Ectodermal cell (in vitro differentiated cells): ENCODE measurements around the gene KRTAP5-4.

Experiments
- H3K27ac ChIP-seq: 2 replicates; pipeline ENCODE4 v1.7.0; 2013; ENCODE audit warnings: mild to moderate bottlenecking, low read depth, low read length; ENCODE audit not compliant: insufficient read depth, poor library complexity, severe bottlenecking
- H3K27me3 ChIP-seq: 2 replicates; pipeline ENCODE4 v1.7.0; 2013; ENCODE audit warnings: mild to moderate bottlenecking, low read length; ENCODE audit not compliant: insufficient read depth, control insufficient read depth, poor library complexity, severe bottlenecking
- H3K36me3 ChIP-seq: one replicate; pipeline ENCODE4 v1.7.0; 2013; ENCODE audit warnings: low read length; ENCODE audit not compliant: control insufficient read depth, insufficient read depth
- H3K4me1 ChIP-seq: one replicate; pipeline ENCODE4 v1.7.0; 2013; ENCODE audit warnings: low read length; ENCODE audit not compliant: control insufficient read depth, insufficient read depth
- H3K4me3 ChIP-seq: 2 replicates; pipeline ENCODE4 v1.7.0; 2013; ENCODE audit warnings: low read depth, low read length, control low read depth; ENCODE audit not compliant: insufficient read depth
- H3K9me3 ChIP-seq: 2 replicates; pipeline ENCODE4 v1.7.0; 2013; ENCODE audit warnings: mild to moderate bottlenecking, low read length, moderate library complexity; ENCODE audit not compliant: control insufficient read depth
- WGBS, 2 experiments: methylation state at CpG; one replicate each; pipeline ENCODE4 v1.1.7; 2013; ENCODE audit warnings: missing lambda C conversion rate in 2 of 2; 5-methylcytosine and 5-hydroxymethylcytosine counted together

The KRTAP5-4 gene

DNA sequence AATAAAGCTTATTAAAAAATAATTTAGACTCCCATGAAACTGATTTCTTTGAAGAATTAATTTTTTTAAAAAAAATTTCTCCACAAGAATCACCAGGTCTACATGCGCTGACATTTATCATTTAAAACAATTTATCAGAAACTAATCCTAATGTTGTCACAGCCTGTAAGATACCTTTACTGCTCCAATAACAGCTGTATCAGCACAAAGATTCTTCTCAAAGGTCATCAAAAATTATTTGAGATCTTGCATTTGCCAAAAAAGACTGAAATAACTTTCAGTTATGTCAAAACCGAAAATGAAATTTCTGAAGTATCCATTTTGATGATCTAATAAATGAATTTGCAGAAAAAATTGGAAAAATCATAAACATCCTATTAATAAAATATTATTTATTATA is 15.7 kb upstream of the KRTAP5-4 start:
- Histone ChIP-seq H3K27me3 (no peaks in the 10 kb centered on the region), H3K9me3 (no peaks in the 10 kb centered on the region), H3K36me3 (no peaks in the 10 kb centered on the region), H3K4me3 (no peak overlapping the region), H3K27ac (no peak overlapping the region), H3K4me1 (no peaks in the 10 kb centered on the region)
- 72 to 90% methylated on average over 1 to 2 of the region's 2 CpGs for WGBS, 2 experiments

DNA sequence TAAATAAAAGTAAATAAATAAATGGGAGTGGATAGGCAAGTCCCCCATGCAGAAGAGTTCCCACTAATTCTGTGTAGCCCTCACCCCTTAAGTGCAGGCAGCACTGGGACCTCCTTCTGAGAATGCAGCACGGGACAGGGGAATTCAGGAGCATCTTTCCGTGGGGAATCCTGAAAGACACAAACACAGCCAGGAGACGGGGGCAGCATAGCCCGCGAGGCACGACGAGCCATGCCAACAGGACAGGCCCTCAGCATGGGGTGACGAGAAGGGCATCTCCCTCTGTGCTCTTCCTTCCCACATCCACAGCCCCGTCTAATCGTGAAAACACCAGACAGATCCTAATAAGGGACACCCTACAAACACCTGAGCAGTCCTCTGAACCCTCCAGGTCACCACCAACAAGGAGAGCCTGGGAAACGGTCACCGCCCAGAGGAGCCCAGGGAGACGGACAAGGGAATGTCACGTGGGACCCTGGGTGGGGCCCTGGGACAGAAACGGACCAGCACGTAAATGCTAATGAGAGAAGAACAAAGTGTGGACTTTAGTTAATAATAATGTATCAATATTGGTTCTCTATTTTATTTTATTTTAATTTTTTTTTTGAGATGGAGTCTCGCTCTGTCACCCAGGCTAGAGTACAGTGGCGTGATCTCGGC is 14.5 kb upstream of the KRTAP5-4 start:
- Histone ChIP-seq H3K4me1 (no peaks in the 10 kb centered on the region), H3K9me3 (no peaks in the 10 kb centered on the region), H3K27ac (no peak overlapping the region), H3K36me3 (no peaks in the 10 kb centered on the region), H3K27me3 (no peaks in the 10 kb centered on the region), H3K4me3 (no peak overlapping the region)
- WGBS, 2 experiments = 90 to 93% methylated on average over 19 of the region's 19 CpGs

GRCh38 chr11:1633864-1634263 is 11.9 kb upstream of the KRTAP5-4 start:
- no peaks in the 10 kb centered on the region for H3K9me3 ChIP-seq
- H3K27ac ChIP-seq = no peak overlapping the region
- peaks cover 15% of the 10 kb centered on the region for H3K27me3 ChIP-seq
- no peaks in the 10 kb centered on the region for H3K4me1 ChIP-seq
- WGBS, 2 experiments = 93 to 96% methylated on average over 10 of the region's 10 CpGs
- no peaks in the 10 kb centered on the region for H3K36me3 ChIP-seq
- H3K4me3 ChIP-seq = no peak overlapping the region

DNA sequence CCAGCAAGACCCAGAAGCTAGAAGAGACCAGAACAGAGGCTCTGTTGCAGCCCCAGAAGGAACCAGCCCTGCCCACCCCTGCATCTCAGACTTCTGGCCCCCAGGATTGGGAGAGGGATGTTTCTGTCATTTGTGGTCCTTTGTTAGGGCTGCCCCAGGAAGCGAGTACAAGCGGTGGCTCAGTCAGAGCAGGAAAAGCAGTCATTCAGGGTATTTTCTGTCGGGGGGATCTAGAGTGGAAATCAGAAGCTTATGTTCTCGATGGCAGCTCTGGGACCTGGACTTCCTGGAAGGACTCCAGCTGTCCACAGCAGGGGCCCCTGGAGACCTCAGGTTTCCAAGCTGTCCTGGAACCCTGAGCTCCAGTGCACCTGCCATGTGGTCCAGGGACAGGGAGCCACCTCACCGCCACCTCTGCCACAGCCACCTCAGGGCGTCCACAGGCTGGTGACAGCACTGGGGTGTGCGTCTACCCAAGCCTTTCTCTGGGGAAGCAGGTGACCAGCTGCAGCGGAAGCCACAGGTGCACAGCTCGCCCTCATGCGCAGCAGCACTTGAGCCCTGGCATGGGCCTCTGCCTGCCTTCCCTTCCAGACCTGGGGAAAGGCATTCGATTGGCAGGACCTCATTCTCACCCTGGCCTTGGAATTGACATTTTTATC is 10.2 kb upstream of the KRTAP5-4 start:
- Histone ChIP-seq H3K27me3 (peaks cover 15% of the 10 kb centered on the region), H3K4me3 (no peak overlapping the region), H3K36me3 (no peaks in the 10 kb centered on the region), H3K4me1 (no peaks in the 10 kb centered on the region), H3K27ac (no peak overlapping the region), H3K9me3 (no peaks in the 10 kb centered on the region)
- WGBS, 2 experiments = 88 to 89% methylated on average over 11 of the region's 11 CpGs

GRCh38 chr11:1631066-1631568 is 9.2 kb upstream of the KRTAP5-4 start:
- peaks cover 15% of the 10 kb centered on the region for H3K27me3 ChIP-seq
- 88 to 91% methylated on average over 13 of the region's 13 CpGs for WGBS, 2 experiments
- H3K4me1 ChIP-seq = no peaks in the 10 kb centered on the region
- no peaks in the 10 kb centered on the region for H3K36me3 ChIP-seq
- no peak overlapping the region for H3K27ac ChIP-seq
- H3K4me3 ChIP-seq = no peak overlapping the region
- no peaks in the 10 kb centered on the region for H3K9me3 ChIP-seq

GRCh38 chr11:1630271-1630670 is 8.3 kb upstream of the KRTAP5-4 start:
- whole genome bisulfite sequencing, 2 experiments = 86 to 92% methylated on average over 2 of the region's 2 CpGs
- H3K36me3 ChIP-seq = no peaks in the 10 kb centered on the region
- peaks cover 15% of the 10 kb centered on the region for H3K27me3 ChIP-seq
- H3K4me1 ChIP-seq = no peaks in the 10 kb centered on the region
- no peaks in the 10 kb centered on the region for H3K9me3 ChIP-seq
- H3K4me3 ChIP-seq = no peak overlapping the region
- no peak overlapping the region for H3K27ac ChIP-seq

- no peaks in the 10 kb centered on the region for H3K36me3 ChIP-seq
- H3K27ac ChIP-seq = no peak within 1 kb of the TSS
- H3K27me3 ChIP-seq = peaks cover 15% of the 10 kb centered on the region
- no peaks in the 10 kb centered on the region for H3K9me3 ChIP-seq
- WGBS, 2 experiments = 91% methylated on average over 26 of the region's 26 CpGs
- H3K4me3 ChIP-seq = no peak within 1 kb of the TSS
- H3K4me1 ChIP-seq = no peaks in the 10 kb centered on the region
Measured at GRCh38 chr11:1629326-1630185, 7.6 kb upstream of the KRTAP5-4 start, which contains the start of gene KRTAP5-5. TSS of gene KRTAP5-5 (plus strand) at chr11:1629775. CDS start at chr11:1629841, 66 bp downstream.

- WGBS, 2 experiments = 43% methylated on average over 35 of the region's 35 CpGs
Measured at GRCh38 chr11:1628506-1629325, 6.8 kb upstream of the KRTAP5-4 start.

DNA sequence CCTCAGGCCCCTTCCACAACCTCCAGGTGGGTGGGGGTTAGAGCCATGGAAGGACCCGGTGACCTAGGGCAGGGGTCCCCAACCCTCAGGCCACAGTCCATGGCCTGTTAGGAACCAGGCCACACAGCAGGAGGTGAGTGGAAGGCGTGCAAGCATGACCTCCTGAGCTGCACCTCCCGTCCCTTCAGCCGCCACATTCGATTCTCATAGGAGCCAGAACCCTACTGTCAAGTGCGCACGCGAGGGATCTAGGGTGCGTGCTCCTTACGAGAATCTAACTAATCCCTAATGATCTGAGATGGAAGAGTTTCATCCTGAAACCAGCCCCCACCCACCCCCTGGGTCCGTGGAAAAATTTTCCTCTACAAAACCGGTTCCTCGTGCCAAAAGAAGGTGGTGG is 3.6 kb upstream of the KRTAP5-4 start:
- H3K27me3 ChIP-seq = peaks cover 10% of the 10 kb centered on the region
- no peaks in the 10 kb centered on the region for H3K9me3 ChIP-seq
- H3K36me3 ChIP-seq = no peaks in the 10 kb centered on the region
- no peak overlapping the region for H3K4me3 ChIP-seq
- no peaks in the 10 kb centered on the region for H3K4me1 ChIP-seq
- WGBS, 2 experiments = 93 to 94% methylated on average over 13 of the region's 13 CpGs
- H3K27ac ChIP-seq = no peak overlapping the region

More at GRCh38 chr11:1628506-1629325, 6.8 kb upstream of the KRTAP5-4 start:
- H3K4me1 ChIP-seq = no peaks in the 10 kb centered on the region
- H3K4me3 ChIP-seq = no peak overlapping the region
- no peaks in the 10 kb centered on the region for H3K9me3 ChIP-seq
- H3K36me3 ChIP-seq = no peaks in the 10 kb centered on the region
- H3K27me3 ChIP-seq = peaks cover 15% of the 10 kb centered on the region
- H3K27ac ChIP-seq = no peak overlapping the region
